ENCODE data around the gene TMEM208.

Gene TMEM208

GRCh38 chr16:67247192-67248072 lies 20.5 kb downstream of the TMEM208 start, which contains the start of gene FHOD1:
TSS of gene FHOD1 (minus strand) at chr16:67247481. CDS start at chr16:67247410, 71 bp downstream.
- H3K27ac ChIP-seq = peak within 1 kb of the TSS; percentile 95
- DNase-seq (ENCODE audit: low read depth, low spot score) = no peak

- no peak overlapping the region for H3K27ac ChIP-seq
- DNase-seq (ENCODE audit: low read depth, low spot score) = no peak
Observed at GRCh38 chr16:67248073-67248400, 21.1 kb downstream of the TMEM208 start.

- DNase-seq (ENCODE audit: low read depth, low spot score) = no peak
- no peak within 1 kb of the TSS for H3K27ac ChIP-seq
Observed at GRCh38 chr16:67248401-67249177, 21.7 kb downstream of the TMEM208 start, which contains the start of gene SLC9A5. TSS of gene SLC9A5 (plus strand) at chr16:67248979. CDS start at chr16:67249015, 36 bp downstream.

GRCh38 chr16:67249178-67250044 lies 22.5 kb downstream of the TMEM208 start:
- no peak for DNase-seq (ENCODE audit: low read depth, low spot score)
- H3K27ac ChIP-seq = no peak overlapping the region

- DNase-seq (ENCODE audit: low read depth, low spot score) = no peak
- no peak overlapping the region for H3K27ac ChIP-seq
Observed at GRCh38 chr16:67250045-67250327, 23.1 kb downstream of the TMEM208 start.

- DNase-seq (ENCODE audit: low read depth, low spot score) = no peak
- H3K27ac ChIP-seq = no peak overlapping the region
Observed at GRCh38 chr16:67252609-67253497, 25.9 kb downstream of the TMEM208 start.

- H3K27ac ChIP-seq = no peak overlapping the region
- DNase-seq (ENCODE audit: low read depth, low spot score) = no peak
Observed at GRCh38 chr16:67254801-67255552, 28.0 kb downstream of the TMEM208 start.

GRCh38 chr16:67255553-67256221 lies 28.8 kb downstream of the TMEM208 start:
- DNase-seq (ENCODE audit: low read depth, low spot score) = no peak
- H3K27ac ChIP-seq = no peak overlapping the region

- no peak overlapping the region for H3K27ac ChIP-seq
- no peak for DNase-seq (ENCODE audit: low read depth, low spot score)
Observed at GRCh38 chr16:67256701-67257230, 29.8 kb downstream of the TMEM208 start.

- no peak for DNase-seq (ENCODE audit: low read depth, low spot score)
- H3K27ac ChIP-seq = no peak overlapping the region
Observed at GRCh38 chr16:67257486-67258160, 30.7 kb downstream of the TMEM208 start.

- DNase-seq (ENCODE audit: low read depth, low spot score) = no peak
- no peak overlapping the region for H3K27ac ChIP-seq
Observed at GRCh38 chr16:67258161-67258835, 31.4 kb downstream of the TMEM208 start.

- no peak overlapping the region for H3K27ac ChIP-seq
- no peak for DNase-seq (ENCODE audit: low read depth, low spot score)
Observed at GRCh38 chr16:67259705-67260104, 32.8 kb downstream of the TMEM208 start.

GRCh38 chr16:67260426-67261063 lies 33.6 kb downstream of the TMEM208 start:
- no peak for DNase-seq (ENCODE audit: low read depth, low spot score)
- H3K27ac ChIP-seq = no peak overlapping the region

GRCh38 chr16:67263201-67263600 lies 36.3 kb downstream of the TMEM208 start:
- no peak for DNase-seq (ENCODE audit: low read depth, low spot score)
- no peak overlapping the region for H3K27ac ChIP-seq

- H3K27ac ChIP-seq = no peak overlapping the region
- no peak for DNase-seq (ENCODE audit: low read depth, low spot score)
Observed at GRCh38 chr16:67264277-67264676, 37.3 kb downstream of the TMEM208 start.

- DNase-seq (ENCODE audit: low read depth, low spot score) = no peak
- H3K27ac ChIP-seq = no peak overlapping the region
Observed at GRCh38 chr16:67264866-67265265, 37.9 kb downstream of the TMEM208 start.

GRCh38 chr16:67265834-67266233 lies 38.9 kb downstream of the TMEM208 start:
- no peak overlapping the region for H3K27ac ChIP-seq
- no peak for DNase-seq (ENCODE audit: low read depth, low spot score)

Measured in epithelial cell of prostate (primary cell).